H9 (cell line): ENCODE results near the gene RPL7L1. TPM values are rescaled to one million over a fixed set of nuclear protein-coding genes. Genes with fewer than 3 reads are reported as not detected.

Experiments used
- DNase-seq: peaks from one replicate; pipeline ENCODE4 v3.0.0-alpha.2; 2017
- H2AFZ ChIP-seq: one replicate; pipeline ENCODE4 v1.6.1; 2013; ENCODE audit warnings: mild to moderate bottlenecking, low read length, control low read depth, moderate library complexity
- H2AK5ac ChIP-seq: 2 replicates; pipeline ENCODE4 v1.6.1; 2013; ENCODE audit warnings: low read length, control low read depth, mixed read lengths; ENCODE audit not compliant: insufficient read length
- H2BK120ac ChIP-seq: one replicate; pipeline ENCODE4 v1.6.1; 2013; ENCODE audit warnings: low read depth, mild to moderate bottlenecking, low read length, control low read depth, inconsistent platforms; ENCODE audit not compliant: poor library complexity, severe bottlenecking
- H2BK12ac ChIP-seq: 2 replicates; pipeline ENCODE4 v1.6.1; 2013; ENCODE audit warnings: low read length, control low read depth, mixed read lengths, low read depth; ENCODE audit not compliant: insufficient read length
- H2BK15ac ChIP-seq: 2 replicates; pipeline ENCODE4 v1.6.1; 2013; ENCODE audit warnings: low read depth, low read length, control low read depth
- H2BK20ac ChIP-seq: one replicate; pipeline ENCODE4 v1.6.1; 2013; ENCODE audit warnings: low read depth, mild to moderate bottlenecking, low read length, control low read depth, inconsistent platforms; ENCODE audit not compliant: poor library complexity, severe bottlenecking
- H2BK5ac ChIP-seq: 2 replicates; pipeline ENCODE4 v1.6.1; 2013; ENCODE audit warnings: low read length, control low read depth, mixed read lengths; ENCODE audit not compliant: insufficient read length
- H3K14ac ChIP-seq: 2 replicates; pipeline ENCODE4 v1.6.1; 2013; ENCODE audit warnings: low read length, control low read depth; ENCODE audit not compliant: insufficient read depth
- H3K18ac ChIP-seq: 2 replicates; pipeline ENCODE4 v1.6.1; 2013; ENCODE audit warnings: low read depth, mild to moderate bottlenecking, mixed read lengths, low read length, control low read depth; ENCODE audit not compliant: insufficient read length
- H3K23ac ChIP-seq: 2 replicates; pipeline ENCODE4 v1.6.1; 2013; ENCODE audit warnings: low read length, control low read depth, mixed read lengths, low read depth; ENCODE audit not compliant: insufficient read length
- H3K23me2 ChIP-seq: 2 replicates; pipeline ENCODE4 v1.6.1; 2013; ENCODE audit warnings: low read depth, mild to moderate bottlenecking, mixed read lengths, low read length, control low read depth; ENCODE audit not compliant: insufficient read length, poor library complexity, severe bottlenecking
- H3K27ac ChIP-seq: 2 replicates; pipeline ENCODE4 v1.5.1; 2013; ENCODE audit warnings: low read length, control low read depth, mixed read lengths, low read depth; ENCODE audit not compliant: insufficient read length
- H3K27me3 ChIP-seq: 2 replicates; pipeline ENCODE4 v1.6.1; 2013; ENCODE audit warnings: low read length, control low read depth, inconsistent platforms; ENCODE audit not compliant: insufficient read depth
- H3K4ac ChIP-seq: 2 replicates; pipeline ENCODE4 v1.6.1; 2013; ENCODE audit warnings: low read depth, mild to moderate bottlenecking, control low read depth, inconsistent platforms, low read length, moderate library complexity
- H3K4me1 ChIP-seq: 2 replicates; pipeline ENCODE4 v1.6.1; 2013; ENCODE audit warnings: low read length, control low read depth, inconsistent platforms; ENCODE audit not compliant: insufficient read depth
- H3K4me2 ChIP-seq: 2 replicates; pipeline ENCODE4 v1.6.1; 2013; ENCODE audit warnings: low read length, control low read depth, mixed read lengths; ENCODE audit not compliant: insufficient read length, insufficient read depth
- H3K56ac ChIP-seq: 2 replicates; pipeline ENCODE4 v1.6.1; 2013; ENCODE audit warnings: low read depth, mild to moderate bottlenecking, mixed read lengths, low read length, control low read depth; ENCODE audit not compliant: insufficient read length
- H3K79me1 ChIP-seq: 2 replicates; pipeline ENCODE4 v1.6.1; 2013; ENCODE audit warnings: low read depth, mild to moderate bottlenecking, moderate library complexity, low read length, control low read depth, inconsistent platforms; ENCODE audit not compliant: insufficient read depth, poor library complexity, severe bottlenecking
- H3K79me2 ChIP-seq: 2 replicates; pipeline ENCODE4 v1.6.1; 2013; ENCODE audit warnings: low read length, control low read depth, inconsistent platforms; ENCODE audit not compliant: insufficient read depth
- H3K9ac ChIP-seq: 2 replicates; pipeline ENCODE4 v1.6.1; 2013; ENCODE audit warnings: low read length, control low read depth, mixed read lengths; ENCODE audit not compliant: insufficient read length; ENCODE audit errors: extremely low read depth
- H3K9me3 ChIP-seq: one replicate; pipeline ENCODE4 v1.6.1; 2013; ENCODE audit warnings: low read depth, low read length, inconsistent platforms; ENCODE audit not compliant: control insufficient read depth
- H3T11ph ChIP-seq: one replicate; pipeline ENCODE4 v1.6.1; 2013; ENCODE audit warnings: mild to moderate bottlenecking, low read length, control low read depth, inconsistent platforms
- H4K20me1 ChIP-seq: one replicate; pipeline ENCODE4 v1.6.1; 2013; ENCODE audit not compliant: control insufficient read depth, insufficient read length, insufficient read depth
- H4K5ac ChIP-seq: 2 replicates; pipeline ENCODE4 v1.6.1; 2013; ENCODE audit warnings: low read depth, mild to moderate bottlenecking, mixed read lengths, low read length, control low read depth; ENCODE audit not compliant: insufficient read length
- H4K8ac ChIP-seq: replicated peaks from 2 replicates; pipeline ENCODE4 v1.6.1; 2013; ENCODE audit warnings: low read length, control low read depth, mixed read lengths, low read depth; ENCODE audit not compliant: insufficient read length
- H4K91ac ChIP-seq: 2 replicates; pipeline ENCODE4 v1.6.1; 2013; ENCODE audit warnings: low read depth, mild to moderate bottlenecking, moderate library complexity, mixed read lengths, low read length, control low read depth; ENCODE audit not compliant: insufficient read length
- H3K27ac Mint-ChIP-seq, 3 experiments: 2 replicates in 2 of 3; 3 replicates in 1 of 3; pipeline ENCODE4 v1.8.0; 2020 to 2021; ENCODE audit warnings: mixed read lengths in 3 of 3, mild to moderate bottlenecking in 1 of 3, moderate library complexity in 1 of 3
- H3K27me3 Mint-ChIP-seq: 2 replicates; pipeline ENCODE4 v1.8.0; 2021; ENCODE audit warnings: low read depth, mild to moderate bottlenecking, moderate library complexity, mixed read lengths
- H3K36me3 Mint-ChIP-seq, 3 experiments: 2 replicates in 2 of 3; 3 replicates in 1 of 3; pipeline ENCODE4 v1.8.0; 2020 to 2021; ENCODE audit warnings: low read depth in 3 of 3, mixed read lengths in 3 of 3; ENCODE audit not compliant: insufficient read depth in 1 of 3
- H3K4me1 Mint-ChIP-seq, 2 experiments: 2 replicates each; pipeline ENCODE4 v1.8.0; 2020; ENCODE audit warnings: mixed read lengths in 2 of 2
- H3K4me3 Mint-ChIP-seq, 2 experiments: 2 replicates in 1 of 2; 3 replicates in 1 of 2; pipeline ENCODE4 v1.8.0; 2020 to 2021; ENCODE audit warnings: mild to moderate bottlenecking in 2 of 2, mixed read lengths in 2 of 2, moderate library complexity in 1 of 2
- H3K9me3 Mint-ChIP-seq, 2 experiments: 2 replicates in 1 of 2; 3 replicates in 1 of 2; pipeline ENCODE4 v1.8.0; 2020; ENCODE audit warnings: mild to moderate bottlenecking in 2 of 2, mixed read lengths in 2 of 2, moderate library complexity in 1 of 2
- CTCF ChIP-seq: fragments of 200-600 bp; sonication (generic); conservative IDR thresholded peaks from 3 replicates; pipeline ENCODE4 v1.8.0; 2021; ENCODE audit warnings: antibody characterized with exemption, mild to moderate bottlenecking
- WGBS: extraction: QIAGEN DNeasy Blood & Tissue Kit; methylation state at CpG from one replicate; pipeline ENCODE4 v1.1.7; 2013; ENCODE audit warnings: missing lambda C conversion rate, low lambda C conversion rate, mixed read lengths; ENCODE audit not compliant: insufficient read length; ENCODE audit errors: extremely low coverage; 5-methylcytosine and 5-hydroxymethylcytosine counted together
- total RNA-seq: library from RNA; stranded (reverse); gene quantifications from 2 replicates; pipeline ENCODE4 v1.2.1, GENCODE V29; 2021

The RPL7L1 gene
- total RNA-seq, 1 experiment from 2014 or later: 130 TPM

GRCh38 chr6:42860036-42860435 lies 19.4 kb upstream of the RPL7L1 start:
- Histone ChIP-seq H4K8ac (no peak overlapping the region), H3K9me3 (no peaks in the 10 kb centered on the region), H2AFZ (no peak overlapping the region), H3K79me1 (no peaks in the 10 kb centered on the region), H3K23me2 (no peaks in the 10 kb centered on the region), H3K56ac (no peak overlapping the region), H3K79me2 (no peaks in the 10 kb centered on the region), H3K18ac (no peak overlapping the region), H4K20me1 (no peaks in the 10 kb centered on the region), H3K4me1 (no peaks in the 10 kb centered on the region), H2BK120ac (no peak overlapping the region), H2BK5ac (no peak overlapping the region), H3K9ac (no peak overlapping the region), H4K5ac (no peak overlapping the region), H3K4me2 (no peak overlapping the region), H3K27ac (no peak overlapping the region), H3K4ac (no peak overlapping the region), H2BK12ac (no peak overlapping the region), H3T11ph (no peak overlapping the region), H4K91ac (no peak overlapping the region), H3K27me3 (no peaks in the 10 kb centered on the region), H2AK5ac (no peak overlapping the region), H3K23ac (no peak overlapping the region), H2BK20ac (no peak overlapping the region), H3K14ac (no peak overlapping the region), H2BK15ac (no peak overlapping the region)
- no peaks in the 10 kb centered on the region for H3K4me1 Mint-ChIP-seq
- H3K9me3 Mint-ChIP-seq: no peaks in the 10 kb centered on the region
- no CpG with 5 or more reads among the region's 1 CpG for WGBS
- peaks cover 21 to 58% (median 56%) of the 10 kb centered on the region in 3 experiments; a peak in 6 of 7 replicates for H3K36me3 Mint-ChIP-seq
- no peak for TF ChIP-seq CTCF
- no peak for DNase-seq
- no peak overlapping the region for H3K4me3 Mint-ChIP-seq
- H3K27ac Mint-ChIP-seq: 0 out of 7 replicates have a peak overlapping the region, but pooled peaks of 1 of the 3 experiments have one; percentile 29
- no peaks in the 10 kb centered on the region for H3K27me3 Mint-ChIP-seq
